ENCODE measurements around the gene CIDEB. TPM values are rescaled to one million over a fixed set of nuclear protein-coding genes. Genes with fewer than 3 reads are reported as not detected.

CIDEB gene
- total and polyA plus RNA-seq, 2 of the 8 experiments (the other 6 are each of a cell fraction or from before 2014, with no cell fraction given), result 0.11 TPM; not detected in 1

DNA sequence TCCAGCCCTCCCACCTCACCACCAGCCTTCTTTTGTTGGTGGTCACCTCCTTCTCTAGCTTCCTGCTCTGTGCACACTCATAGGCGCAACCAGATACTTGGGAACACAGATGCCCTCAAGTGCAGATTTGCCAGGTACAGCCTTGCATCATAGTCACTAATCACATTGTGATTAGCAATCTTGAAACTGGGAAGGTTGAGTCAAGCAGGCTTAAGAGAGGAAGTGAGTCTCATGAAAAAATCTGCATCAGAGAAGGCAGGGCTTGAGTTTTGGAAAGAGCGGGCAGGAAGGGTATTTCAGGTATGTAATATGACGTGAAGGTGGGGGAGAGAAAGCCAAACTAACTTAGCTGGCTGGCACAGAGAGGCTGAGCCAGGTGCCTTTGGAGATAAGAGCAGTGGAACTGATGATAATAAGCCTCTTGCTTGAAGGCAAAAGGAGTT is 33.7 kb downstream of the CIDEB start (continued):
- TF ChIP-seq KDM1A (IDR thresholded peaks at IDR 0.05; ENCODE audit: borderline replicate concordance, low read length), result no peak
- TF ChIP-seq, protein P1, sequence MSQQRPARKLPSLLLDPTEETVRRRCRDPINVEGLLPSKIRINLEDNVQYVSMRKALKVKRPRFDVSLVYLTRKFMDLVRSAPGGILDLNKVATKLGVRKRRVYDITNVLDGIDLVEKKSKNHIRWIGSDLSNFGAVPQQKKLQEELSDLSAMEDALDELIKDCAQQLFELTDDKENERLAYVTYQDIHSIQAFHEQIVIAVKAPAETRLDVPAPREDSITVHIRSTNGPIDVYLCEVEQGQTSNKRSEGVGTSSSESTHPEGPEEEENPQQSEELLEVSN (IDR thresholded peaks at IDR 0.05), result no peak
